Stimulated activated naive CD4-positive, alpha-beta T cell treated with Interleukin-2 at 50 U/mL for 16 hours (primary cell): Measurements from ENCODE around the gene HIVEP1.
"Not testable (repeated sequence)": the region's sequence is repeated elsewhere in the genome, so short reads cannot be mapped to it uniquely, and the experiment has no call there.

Source experiments
- DNase-seq: peaks from one replicate; lab custom pipeline; 2025; lab: John Stamatoyannopoulos, UW

HIVEP1 gene

DNA sequence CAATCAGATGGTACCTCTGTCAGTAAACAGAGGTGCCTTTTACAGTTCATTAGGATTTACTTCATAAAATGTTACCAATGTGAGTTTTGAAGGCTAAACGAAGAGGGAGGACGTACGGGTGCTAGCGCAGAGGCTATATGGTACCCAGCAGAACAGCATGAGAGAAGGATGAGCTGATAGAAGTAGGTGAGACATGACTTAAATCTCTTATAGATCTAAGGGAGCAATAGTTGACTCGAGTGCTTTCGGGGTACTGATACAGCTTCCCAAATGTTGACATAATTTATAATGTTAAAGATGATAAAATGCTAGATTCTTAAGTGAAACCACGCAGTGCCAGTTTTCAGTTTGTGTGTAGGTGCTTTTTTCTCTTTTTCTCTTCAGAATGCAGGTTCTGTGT lies 72.6 kb downstream of the HIVEP1 start:
- DNase-seq, result no peak

DNA sequence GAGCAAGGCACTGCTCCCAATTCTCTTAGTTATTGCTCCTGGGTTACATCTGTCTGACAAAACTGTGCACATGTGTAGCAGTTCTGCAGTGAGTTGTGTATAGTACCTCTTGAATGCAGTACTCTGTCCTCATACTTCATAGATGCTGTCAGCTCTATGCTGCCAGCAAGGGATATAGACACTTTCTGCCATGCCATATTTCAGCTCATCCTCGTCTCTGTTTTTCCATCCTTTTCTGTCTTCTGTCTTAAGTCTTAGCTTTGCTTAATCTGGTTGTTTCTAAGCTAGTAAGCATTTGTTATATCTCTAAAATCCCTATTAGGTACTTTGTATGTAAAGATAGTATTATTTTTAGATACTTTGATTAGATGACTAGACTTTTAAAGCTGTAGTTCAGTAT lies 76.4 kb downstream of the HIVEP1 start:
- DNase-seq, result no peak

DNA sequence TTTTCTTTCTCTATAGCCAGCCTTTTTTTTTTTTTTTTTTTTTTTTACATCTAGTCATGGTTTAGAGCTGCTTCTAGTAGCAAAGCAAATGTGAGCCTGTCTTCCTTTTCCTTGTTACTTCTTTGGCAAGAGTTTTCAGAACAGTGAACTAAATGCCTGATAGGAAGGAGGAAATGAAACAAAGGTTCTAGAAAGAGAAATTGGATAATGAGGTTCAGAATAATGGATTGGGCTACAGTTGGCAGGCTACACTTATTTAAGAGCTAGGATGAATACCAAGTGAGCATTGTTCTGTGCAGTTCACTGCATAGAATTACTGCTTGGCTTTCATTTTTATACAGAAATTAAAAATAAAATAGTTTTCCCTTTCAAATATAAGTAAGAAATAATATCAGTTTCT lies 78.6 kb downstream of the HIVEP1 start:
- DNase-seq, result no peak

DNA sequence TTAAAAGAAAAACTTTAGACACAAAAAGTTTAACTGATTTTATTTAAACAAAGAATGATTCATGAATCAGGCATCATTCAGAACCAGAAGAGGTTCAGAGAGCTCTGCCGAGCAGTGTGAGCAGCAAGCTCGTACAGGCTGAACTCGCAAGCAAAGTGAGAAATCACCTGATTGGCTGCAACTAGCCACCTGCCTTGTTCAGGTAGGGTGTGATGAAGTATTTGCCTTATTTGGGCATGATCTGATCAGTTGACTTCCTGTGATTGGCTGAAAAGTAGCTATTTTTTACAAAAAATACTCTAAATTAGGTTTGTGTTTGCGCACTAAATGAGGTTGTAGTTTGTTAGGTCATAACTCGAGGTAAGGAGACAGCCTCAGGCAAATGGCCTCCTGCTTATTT lies 80.7 kb downstream of the HIVEP1 start:
- no peak for DNase-seq

DNA sequence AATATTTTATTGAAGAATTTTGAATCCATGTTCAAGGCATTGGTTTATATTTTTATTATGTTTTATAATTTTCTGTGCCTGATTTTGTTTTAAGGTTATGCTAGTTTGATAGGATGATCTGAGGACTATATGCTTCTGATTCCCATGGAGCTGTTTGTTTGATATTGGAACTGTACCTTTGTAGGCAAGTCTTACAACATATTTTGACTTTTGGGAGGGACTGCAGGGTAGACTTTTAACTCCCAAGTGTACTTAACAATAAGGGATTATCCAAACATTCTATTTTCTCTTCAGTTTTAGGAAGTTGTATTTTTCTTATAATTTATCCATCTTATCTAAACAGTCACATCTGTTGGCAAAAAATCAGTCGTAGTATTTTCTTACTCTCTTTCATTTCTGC lies 82.6 kb downstream of the HIVEP1 start:
- no peak for DNase-seq

DNA sequence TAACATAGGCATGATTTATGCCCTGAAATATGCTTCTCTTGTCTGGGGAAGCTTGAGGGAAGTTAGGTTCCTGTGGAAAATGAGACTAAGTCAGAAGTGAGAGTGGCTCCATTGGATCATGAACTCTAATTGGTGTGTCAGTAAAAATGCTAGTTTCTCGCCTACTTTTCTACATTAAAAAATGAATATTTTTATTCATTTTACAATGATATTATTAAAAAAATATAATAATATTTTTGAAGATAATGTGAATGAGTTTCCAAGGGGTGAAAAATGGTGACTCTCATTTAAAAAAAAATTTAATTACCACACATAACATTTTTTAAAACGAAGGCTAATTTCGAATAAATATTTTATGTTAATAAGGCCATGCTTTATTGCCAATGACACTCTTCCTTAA lies 84.2 kb downstream of the HIVEP1 start:
- no peak for DNase-seq

DNA sequence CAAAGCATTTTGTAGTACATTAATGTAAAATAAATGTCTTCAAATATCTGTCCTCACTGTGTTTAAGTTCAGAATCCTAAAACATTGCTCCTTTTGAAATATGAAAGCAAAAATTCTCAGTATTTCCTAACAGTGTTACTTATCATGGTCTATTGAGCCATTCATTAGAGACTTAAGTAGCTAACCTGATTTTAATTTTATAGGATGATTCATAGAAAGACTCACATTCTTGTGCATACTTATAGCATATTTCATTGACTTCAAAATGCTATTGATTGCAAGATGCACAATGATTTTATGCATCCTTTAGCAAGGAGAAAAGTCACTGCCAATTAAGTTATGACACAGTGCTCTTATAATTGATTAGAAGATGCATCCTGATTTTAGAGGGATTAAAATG lies 85.7 kb downstream of the HIVEP1 start:
- DNase-seq, result no peak

DNA sequence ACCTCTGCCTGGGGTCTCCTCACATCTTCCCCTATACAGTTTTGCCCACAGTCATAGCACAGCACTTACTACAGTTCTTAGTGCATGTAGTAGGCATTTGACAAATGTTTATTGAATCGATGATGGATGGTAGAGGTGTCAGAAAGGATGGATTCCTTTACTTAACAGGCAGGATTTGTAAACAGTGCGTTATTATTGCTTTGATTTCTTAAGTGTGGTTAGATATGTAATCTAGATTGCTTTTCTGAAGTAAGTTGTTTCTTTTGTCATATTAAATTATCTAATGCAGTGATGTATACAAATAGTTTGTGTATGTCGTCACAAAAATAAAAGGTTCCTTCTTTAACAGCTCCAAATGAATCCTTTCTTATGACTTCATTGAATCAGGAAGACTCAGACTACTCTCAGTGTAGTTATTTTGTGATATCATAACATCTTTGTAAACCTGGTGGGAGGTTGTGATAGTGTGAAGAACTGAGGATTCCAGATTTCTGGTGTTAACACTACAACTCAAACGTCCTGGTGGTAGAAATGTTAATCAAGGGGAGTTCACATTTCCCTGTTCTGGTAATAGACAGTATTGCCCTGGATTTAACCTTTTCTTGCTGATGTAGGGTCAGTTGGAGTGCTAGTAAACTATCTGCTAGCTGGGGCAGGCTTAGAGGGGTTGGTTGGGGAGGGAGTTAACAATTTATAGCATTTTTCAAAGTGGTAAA lies 87.7 kb downstream of the HIVEP1 start:
- DNase-seq, result no peak

DNA sequence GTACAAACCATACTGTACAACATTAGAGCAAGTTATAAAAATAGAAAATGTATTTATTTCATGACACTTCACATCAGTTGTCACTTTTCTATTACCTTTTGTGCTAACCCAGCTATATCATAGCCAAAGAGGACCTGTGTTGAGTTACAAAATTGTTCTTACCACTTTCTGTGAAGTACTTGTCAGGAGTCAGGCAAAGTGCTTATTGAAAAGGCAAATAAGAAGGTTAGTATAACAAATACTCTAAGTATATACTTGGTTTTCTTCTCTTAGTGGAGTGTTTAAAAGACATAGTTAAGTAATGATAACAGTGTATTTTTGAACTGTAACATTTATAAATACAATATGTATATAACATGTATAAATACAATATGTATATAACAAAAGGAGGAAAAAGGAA lies 88.9 kb downstream of the HIVEP1 start:
- DNase-seq, result no peak

DNA sequence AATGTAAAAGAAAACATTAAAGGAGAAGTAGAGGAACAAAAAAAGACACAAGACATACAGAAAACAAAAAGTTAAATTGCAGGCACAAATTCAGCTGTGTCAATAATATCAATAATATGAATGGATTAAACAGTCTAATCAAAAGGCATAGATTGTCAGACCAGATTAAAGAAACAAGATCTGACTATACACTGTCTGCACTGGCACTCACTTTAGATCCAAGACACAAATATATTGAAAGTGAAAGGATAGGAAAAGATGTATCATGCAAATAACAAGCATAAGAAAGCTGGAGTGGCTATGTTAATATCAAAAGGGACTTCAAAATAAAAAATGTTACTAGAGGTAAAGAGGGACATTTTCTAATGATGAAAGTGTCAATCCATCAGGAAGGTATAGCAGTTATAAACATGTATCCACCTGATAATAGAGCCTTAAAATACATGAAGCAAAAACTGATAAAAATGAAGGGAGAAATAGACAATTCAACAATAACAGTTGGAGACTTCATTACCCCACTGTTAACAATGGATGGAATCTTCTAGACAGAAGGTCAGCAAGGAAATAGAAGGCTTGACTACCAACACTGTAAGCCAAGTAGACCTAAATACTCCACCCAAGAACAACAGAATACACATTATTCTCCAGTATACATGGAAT lies 89.7 kb downstream of the HIVEP1 start:
- DNase-seq, result no peak

DNA sequence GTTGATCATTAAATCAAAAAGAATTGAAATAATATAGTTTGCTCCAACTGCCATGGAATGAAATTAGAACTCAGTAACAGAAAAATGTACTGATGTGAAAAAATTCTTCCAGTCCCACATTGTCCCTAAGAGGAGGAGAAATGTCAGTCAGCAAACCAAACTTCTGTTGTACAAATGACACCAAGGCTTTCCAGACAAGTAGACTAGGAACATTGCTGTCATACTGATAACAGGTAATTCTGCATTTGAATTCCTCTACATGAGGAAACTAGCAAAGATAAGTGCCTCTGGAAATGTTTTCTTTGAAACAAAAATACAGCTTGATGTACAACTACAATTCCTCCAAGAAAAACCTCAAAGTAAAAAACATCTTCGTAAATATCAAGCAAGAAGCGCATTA lies 90.2 kb downstream of the HIVEP1 start:
- no peak for DNase-seq

DNA sequence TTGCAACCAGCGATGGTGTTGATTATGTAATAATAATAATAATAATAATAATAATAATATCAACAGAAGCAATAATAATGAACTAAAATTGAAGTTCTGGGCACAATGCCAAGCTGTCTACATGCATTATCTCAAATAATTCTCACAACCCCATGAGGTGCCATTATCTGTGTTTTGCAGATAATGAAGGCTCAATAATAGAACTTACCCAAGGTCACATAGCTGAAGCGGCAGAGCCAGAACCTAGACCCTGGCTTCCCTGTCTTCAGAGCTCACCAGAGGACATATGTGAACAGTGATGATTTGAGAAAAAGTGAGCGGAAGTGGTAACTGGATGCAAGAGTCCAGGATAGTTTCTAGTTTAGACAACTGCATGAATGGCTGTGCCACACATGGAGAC lies 91.0 kb downstream of the HIVEP1 start:
- DNase-seq, result no peak

DNA sequence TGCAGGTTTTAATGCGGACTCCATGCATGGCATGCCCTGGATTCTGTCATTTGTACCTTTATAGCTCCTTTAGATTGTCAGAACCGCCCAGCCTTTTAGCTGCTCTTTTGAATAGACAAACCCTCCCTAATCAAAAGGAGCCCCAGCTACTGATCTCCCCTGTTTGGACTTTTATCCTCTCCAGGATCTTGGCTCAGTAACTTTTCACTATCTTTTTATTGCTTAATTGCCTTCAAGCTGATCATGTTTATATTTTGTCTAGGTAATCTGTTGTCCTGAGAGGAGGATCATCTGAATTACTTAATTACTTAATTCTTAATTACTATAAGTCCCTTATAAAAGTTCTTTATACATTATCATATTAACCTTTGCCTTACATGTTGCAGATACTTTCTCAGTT lies 93.2 kb downstream of the HIVEP1 start:
- DNase-seq, result no peak

DNA sequence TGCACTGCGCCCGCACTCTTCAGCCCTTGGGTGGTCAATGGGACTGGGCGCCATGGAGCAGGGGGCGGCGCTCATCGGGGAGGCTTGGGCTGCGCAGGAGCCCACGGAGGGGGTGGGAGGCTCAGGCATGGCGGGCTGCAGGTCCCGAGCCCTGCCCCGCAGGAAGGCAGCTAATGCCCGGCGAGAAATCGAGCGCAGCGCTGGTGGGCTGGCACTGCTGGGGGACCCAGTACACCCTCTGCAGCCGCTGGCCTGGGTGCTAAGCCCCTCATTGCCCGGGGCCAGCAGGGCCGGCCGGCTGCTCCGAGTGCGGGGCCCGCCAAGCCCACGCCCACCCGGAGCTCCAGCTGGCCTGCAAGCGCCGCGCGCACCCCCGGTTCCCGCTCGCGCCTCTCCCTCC lies 96.3 kb downstream of the HIVEP1 start:
- DNase-seq, result not testable (repeated sequence)

DNA sequence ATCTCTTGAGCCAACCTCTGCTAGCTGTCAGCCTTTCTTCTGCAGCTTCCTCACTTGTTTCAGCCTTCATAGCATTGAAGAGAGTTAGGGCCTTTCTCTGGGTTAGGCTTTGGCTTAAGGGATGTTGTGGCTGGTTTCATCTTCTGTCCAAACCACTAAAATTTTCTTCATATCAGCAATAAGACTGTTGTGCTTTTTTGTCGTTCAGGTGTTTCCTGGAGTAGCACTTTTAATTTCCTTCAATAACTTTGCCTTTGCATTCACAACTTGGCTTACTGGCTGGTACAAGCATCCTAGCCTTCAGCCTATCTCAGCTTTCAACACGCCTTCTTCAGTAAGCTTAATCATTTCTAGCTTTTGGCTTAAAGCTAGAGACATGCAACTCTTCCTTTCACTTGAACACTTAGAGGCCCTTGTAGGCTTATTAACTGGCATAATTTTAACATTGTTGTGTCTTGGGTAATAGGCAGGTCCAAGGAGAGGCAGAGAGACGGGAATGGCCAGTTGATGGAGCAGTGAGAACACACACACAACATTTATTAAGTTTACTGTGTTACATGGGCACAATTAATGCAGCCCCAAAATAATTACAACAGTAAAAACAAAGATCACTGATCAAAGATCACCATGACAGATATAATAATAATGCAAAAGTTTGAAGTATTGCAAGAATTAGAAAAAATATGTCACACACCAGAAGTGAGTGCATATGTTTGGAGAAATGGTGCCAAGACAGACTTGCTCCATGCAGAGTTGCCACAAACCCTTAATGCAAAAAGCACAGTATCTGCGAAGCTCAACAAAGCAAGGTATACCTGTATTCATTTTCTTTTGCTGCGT lies 98.6 kb downstream of the HIVEP1 start:
- no peak for DNase-seq

DNA sequence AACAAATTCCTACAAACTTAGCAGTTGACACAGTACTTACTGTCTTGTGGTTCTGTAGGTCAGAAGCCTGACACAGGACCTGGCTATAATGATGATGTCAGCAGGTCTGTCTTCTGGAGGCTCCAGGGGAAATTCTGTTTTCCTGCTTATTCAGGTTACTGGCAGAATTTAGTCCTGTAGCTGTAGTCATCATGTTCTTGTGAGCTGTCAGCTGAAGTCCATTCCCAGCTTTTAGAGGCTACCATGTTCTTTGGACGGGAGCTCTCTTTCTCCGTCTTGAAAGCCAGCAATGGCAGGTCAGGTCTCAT lies 99.2 kb downstream of the HIVEP1 start:
- no peak for DNase-seq

DNA sequence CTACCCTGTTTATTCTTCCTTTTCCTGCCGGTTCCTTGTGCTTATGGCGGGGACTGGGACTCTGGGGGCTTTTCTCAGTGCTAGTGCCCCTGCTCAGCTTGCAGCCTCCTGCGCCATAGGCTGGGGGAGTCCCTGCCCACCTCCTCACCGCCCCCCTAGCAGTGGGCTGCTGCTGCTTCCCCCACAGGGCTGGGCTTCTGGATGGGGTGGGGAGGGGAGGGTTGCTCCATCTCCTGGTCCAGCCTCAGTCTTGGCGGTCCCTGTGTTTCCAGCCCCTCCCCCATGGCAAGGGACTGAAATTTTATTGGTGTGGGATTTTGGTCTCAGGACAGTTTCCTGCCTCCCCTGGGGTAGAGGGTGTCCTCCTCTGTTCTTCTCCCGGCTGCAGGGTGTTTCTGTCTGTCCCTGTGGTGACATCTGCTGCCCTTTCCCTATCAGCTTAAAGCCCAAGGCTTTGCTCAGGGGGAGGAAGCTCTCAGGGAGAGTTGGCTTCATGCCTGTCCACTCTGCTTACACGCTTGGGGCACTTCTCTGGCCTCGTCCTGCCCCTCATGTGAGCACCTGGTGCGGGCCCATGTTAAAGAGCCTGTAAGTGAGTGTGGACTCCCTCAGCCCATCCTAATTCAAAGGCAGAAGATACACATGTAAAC lies 100.6 kb downstream of the HIVEP1 start:
- DNase-seq, result no peak

DNA sequence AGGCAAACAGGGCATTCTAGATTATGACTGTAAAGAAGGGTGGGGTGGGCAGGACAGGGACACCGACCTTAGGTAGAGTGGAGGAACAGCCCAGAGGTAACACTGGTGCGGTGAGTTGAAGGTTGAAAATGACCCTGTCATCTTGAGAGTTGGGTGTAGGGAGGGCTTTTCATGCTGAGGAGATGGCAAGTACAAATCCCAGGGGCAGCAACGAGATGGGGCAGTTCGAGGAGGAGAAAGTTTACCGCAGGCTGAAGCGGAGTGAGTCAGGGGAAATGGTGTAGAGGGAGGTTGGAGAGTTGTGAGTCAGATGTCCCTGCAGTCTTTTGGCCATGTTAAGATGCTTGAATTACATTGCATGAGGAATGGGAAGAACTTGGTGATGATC lies 101.1 kb downstream of the HIVEP1 start:
- DNase-seq, result no peak

DNA sequence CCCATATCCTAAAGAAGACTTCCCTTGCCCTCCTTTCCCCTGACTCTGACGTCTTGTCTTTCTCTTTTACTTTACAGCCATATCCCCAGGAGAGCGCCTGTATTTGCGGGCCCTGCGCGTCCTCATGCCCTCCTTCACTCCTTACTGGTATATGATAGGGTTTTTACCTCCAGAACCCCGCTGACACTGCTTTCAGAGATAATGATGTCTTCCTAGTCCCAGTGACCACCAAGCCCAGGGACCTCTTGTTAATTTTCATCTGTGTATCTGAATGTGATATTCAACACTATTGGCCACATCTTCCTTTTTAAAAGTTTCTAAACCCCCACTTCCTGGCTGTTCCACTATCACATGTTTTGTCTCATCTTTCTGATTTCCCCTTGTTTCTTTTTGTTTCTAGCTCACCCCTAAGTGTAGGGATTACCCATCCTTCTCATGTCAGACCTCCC lies 102.0 kb downstream of the HIVEP1 start:
- DNase-seq, result no peak

DNA sequence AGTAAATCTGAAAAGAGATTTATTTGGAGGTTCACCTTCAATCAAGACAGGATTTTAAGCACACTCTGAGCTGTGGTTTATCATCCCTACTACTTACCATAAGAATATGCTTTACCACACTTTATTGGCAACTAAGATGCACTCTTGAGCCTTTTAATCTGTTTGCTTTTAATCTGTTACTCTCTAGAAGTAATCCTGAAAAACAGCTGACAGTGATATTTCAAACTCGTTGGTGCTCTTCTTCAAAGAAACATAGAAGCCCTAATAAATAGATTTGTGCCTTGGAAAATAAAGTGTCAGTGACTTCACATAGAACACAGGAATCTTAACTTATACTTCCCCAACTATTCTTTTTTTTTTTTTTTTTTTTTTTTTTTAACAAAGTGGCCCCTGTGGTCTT lies 102.9 kb downstream of the HIVEP1 start:
- DNase-seq, result no peak

DNA sequence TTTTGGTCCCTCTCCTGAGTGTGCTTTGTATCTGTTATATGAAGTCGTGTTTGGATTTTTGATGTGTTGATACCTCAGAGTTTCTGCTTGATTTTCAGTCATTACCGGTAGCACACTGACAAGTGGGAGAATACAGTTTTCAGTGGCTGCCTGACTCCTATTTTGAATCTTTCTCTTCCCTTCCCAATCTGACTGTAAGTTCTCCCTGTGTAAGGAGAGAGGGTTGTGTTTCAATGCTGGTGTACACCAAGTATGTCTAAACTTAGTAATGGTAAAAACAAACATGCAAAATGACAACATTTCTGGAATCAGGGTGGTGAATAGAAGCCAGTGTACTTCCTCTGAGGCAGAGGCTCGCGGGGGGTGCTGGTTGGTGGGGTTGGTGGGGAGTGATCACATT lies 103.4 kb downstream of the HIVEP1 start:
- DNase-seq, result no peak

DNA sequence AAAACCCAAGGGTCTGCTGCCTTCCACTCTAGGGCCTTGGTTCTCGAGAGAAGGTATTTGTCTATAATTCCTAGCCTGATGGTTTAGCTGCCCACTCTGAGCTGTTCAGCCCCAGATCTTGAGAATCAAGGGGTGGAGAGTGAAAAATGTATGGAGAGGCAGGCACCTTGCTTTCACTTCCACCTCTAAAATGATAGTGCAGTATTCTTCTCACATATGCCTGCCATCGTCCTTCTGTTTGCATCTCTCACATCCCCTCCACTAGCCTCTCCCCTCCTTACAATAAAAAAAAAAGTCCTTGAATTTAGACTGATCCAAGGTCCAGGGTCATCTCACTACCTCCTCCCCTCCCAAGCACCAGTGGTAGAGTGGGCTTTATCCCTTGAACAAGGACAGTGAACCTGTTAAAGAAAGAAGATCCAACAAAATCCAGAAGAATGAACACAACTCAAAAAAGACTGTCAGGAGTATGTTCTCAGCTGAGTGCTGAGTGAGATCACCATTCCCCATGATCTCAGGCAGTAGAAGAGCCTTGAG lies 104.2 kb downstream of the HIVEP1 start:
- DNase-seq, result no peak

DNA sequence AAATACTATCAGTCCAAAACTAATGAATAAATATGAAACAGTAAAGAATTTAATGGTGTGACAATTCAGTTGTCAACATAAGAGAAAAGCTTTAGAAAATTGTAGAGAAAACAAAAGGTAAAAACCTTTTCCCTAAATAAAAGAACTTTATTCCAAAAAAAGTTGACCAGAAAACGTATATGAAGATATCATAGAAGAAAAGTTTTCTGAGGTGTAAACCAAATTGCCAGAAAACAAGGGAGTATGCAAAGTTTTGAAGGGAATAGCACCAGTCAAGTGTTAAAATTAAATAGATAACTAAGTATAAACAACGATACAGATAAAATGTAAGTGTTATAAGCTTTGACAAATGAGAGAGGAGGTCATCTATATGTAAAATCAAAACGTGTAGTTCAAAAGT lies 104.9 kb downstream of the HIVEP1 start:
- DNase-seq, result no peak
